HEK293T (cell line): ENCODE results near the gene PLA2G12B.
"Not testable (repeated sequence)": the region's sequence is repeated elsewhere in the genome, so short reads cannot be mapped to it uniquely, and the experiment has no call there.

Source experiments
- BHLHE40 ChIP-seq: fragments of 450-650 bp; IDR thresholded peaks from 2 replicates; pipeline ENCODE4 v1.6.1; 2016; ENCODE audit warnings: mild to moderate bottlenecking, moderate library complexity, borderline replicate concordance
- FOXK2 ChIP-seq: fragments of 450-650 bp; IDR thresholded peaks from 2 replicates; pipeline ENCODE4 v1.6.1; 2016; ENCODE audit warnings: mild to moderate bottlenecking
- FOXM1 ChIP-seq: fragments of 450-650 bp; IDR thresholded peaks from 2 replicates; pipeline ENCODE4 v1.6.1; 2017; ENCODE audit warnings: mild to moderate bottlenecking, borderline replicate concordance
- NFRKB ChIP-seq: fragments of 450-650 bp; IDR thresholded peaks from 2 replicates; pipeline ENCODE4 v1.6.1; 2016; ENCODE audit warnings: mild to moderate bottlenecking, moderate library complexity
- PKNOX1 ChIP-seq: fragments of 450-650 bp; IDR thresholded peaks from 2 replicates; pipeline ENCODE4 v1.6.1; 2016
- SP1 ChIP-seq: fragments of 450-650 bp; IDR thresholded peaks from 2 replicates; pipeline ENCODE4 v1.6.1; 2017
- SUZ12 ChIP-seq: fragments of 450-650 bp; IDR thresholded peaks from 2 replicates; pipeline ENCODE4 v1.6.1; 2016; ENCODE audit warnings: mild to moderate bottlenecking

DNA sequence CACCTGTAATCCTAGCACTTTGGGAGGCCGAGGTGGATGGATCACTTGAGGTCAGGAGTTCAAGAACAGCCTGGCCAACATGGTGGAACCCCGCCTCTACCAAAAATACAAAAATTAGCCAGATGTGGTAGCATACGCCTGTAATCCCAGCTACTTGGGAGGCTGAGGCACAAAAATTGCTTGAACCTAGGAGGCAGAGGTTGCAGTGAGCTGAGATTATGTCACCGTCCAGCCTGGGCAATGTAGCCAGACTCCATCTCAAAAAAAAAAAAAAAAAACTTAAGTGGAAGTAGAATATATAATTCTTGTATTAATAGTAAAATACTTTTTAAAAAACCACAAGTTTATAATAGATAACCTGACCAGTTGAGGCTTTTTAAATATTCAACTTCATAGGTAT lies 30.0 kb upstream of the PLA2G12B start:
- TF ChIP-seq PKNOX1, SUZ12, FOXM1, NFRKB, BHLHE40, SP1, FOXK2: not testable (repeated sequence)
